Fibroblast of lung (primary cell): ENCODE data around the gene C1orf105.

Experiments used
- CTCF ChIP-seq, 2 donors: IDR thresholded peaks in 1 of 2; conservative IDR thresholded peaks in 1 of 2; 1 replicate in 1 of 2; 2 replicates in 1 of 2; pipeline ENCODE4 v1.5.1; 2011 to 2012; ENCODE audit warnings: low read length in 2 of 2, control low read depth in 1 of 2, inconsistent platforms in 1 of 2, low read depth in 1 of 2, mild to moderate bottlenecking in 1 of 2
- EZH2 ChIP-seq: IDR thresholded peaks from 2 replicates; pipeline ENCODE4 v1.5.1; 2012; ENCODE audit warnings: low read length, control low read depth, mild to moderate bottlenecking; ENCODE audit errors: missing control alignments

- TF ChIP-seq CTCF (conservative IDR thresholded peaks at IDR 0.05 in 1 of 2, IDR thresholded peaks at IDR 0.05 in 1 of 2; ENCODE audit: low read depth in 1 of 2, low read length in 2 of 2) = no peak
- no peak for TF ChIP-seq EZH2
Observed at GRCh38 chr1:172484252-172484651, 63.8 kb downstream of the C1orf105 start.
